HL-60/S4 treated with retinoic acid at 250 ng/mL for 4 days and 3 days (cell line): Measurements from ENCODE around the gene ALDH1A1.

Experiments used
- in situ Hi-C: fragments of 300-500 bp; cut with MboI; formaldehyde crosslinking; loops from 2 replicates; pipeline ENCODE4 v1.7.0; 2022; ENCODE audit warnings: low sequenced_read_pairs

Gene ALDH1A1

GRCh38 chr9:72858089-72858912 is 94.6 kb downstream of the ALDH1A1 start:
- in situ Hi-C loops = no loop called here

- in situ Hi-C loops = no loop called here
Measured at GRCh38 chr9:72857624-72857996, 95.2 kb downstream of the ALDH1A1 start.

- in situ Hi-C loops = no loop called here
Measured at GRCh38 chr9:72856972-72857623, 95.8 kb downstream of the ALDH1A1 start.

GRCh38 chr9:72855890-72856523 is 96.8 kb downstream of the ALDH1A1 start:
- in situ Hi-C loops = no loop called here

- in situ Hi-C loops = no loop called here
Measured at GRCh38 chr9:72855321-72855720, 97.5 kb downstream of the ALDH1A1 start.
